Measurements from ENCODE around the gene KIF3A. TPM values are rescaled to one million over a fixed set of nuclear protein-coding genes. Genes with fewer than 3 reads are reported as not detected.

The KIF3A gene
- total and polyA plus RNA-seq, 12 donors = 4.1 to 42.0 (median 10.6) TPM

DNA sequence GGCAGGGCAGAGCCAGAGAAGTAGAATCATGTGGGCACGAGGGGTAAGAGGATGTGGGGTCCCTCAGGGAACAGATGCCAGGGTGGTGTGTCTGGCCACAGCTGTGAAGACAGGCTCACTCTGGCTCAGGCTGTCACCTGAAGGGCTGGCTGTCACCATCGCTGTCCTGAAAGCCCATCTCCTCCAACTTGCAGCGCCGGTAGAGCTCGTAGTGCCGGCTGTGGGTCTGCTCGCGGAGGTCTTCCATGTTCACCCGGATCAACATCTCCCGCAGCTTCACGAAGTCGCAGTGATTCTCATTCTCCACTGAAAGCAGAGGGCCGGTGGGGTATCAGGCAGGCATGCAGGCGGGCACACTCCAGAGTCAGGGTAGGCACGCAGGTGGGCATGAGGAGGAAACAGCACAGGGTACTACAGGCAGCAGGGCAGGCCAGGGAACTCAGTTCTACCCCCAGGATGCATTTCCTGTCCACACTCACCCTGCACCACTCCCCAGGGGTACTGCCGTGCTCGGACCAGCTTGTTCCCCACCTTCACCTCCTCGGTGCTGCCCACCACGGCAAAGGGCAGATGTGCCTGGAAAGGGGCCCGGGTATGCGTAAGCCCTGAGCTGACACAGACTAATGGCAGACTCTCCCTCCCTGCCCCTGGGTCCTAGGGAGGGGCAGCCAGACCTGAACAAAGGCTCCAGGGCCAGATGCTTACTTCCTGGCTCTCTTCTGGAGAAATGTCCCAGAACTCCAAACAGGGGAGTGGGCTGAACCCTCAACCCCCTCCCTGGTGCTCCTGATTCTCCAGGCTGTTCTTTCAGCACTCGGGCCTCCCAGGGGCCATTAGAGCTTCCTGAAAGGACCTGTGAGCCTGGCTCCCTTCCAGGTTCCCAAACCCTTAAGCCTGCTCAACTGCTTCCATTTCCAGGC is 24.2 kb upstream of the KIF3A start:
- no peak for TF ChIP-seq CTCF (IDR thresholded peaks at IDR 0.05)
- no peak for TF ChIP-seq POLR2A (IDR thresholded peaks at IDR 0.05)
- peaks cover 0 to 63% of the 10 kb centered on the region in 2 donors for H3K36me3 ChIP-seq (replicated peaks in 1 of 2)
- H3K27ac ChIP-seq = no peak overlapping the region
- no peaks in the 10 kb centered on the region for H3K27me3 ChIP-seq
- intact Hi-C loops (cut with DNase I) = no loop called here
- peak in 1 of 7 donors; percentile 46 for DNase-seq
- no peak overlapping the region for H3K4me3 ChIP-seq
- no peaks in the 10 kb centered on the region for H3K4me1 ChIP-seq (replicated peaks in 1 of 2)
- no peaks in the 10 kb centered on the region for H3K9me3 ChIP-seq (replicated peaks in 1 of 3)
- 93 to 95% (median 94%) methylated on average over 15 to 22 of the region's 22 CpGs for WGBS, 4 donors

- peaks cover 0 to 63% of the 10 kb centered on the region in 2 donors for H3K36me3 ChIP-seq (replicated peaks in 1 of 2)
- H3K4me3 ChIP-seq = no peak overlapping the region
- no peaks in the 10 kb centered on the region for H3K4me1 ChIP-seq (replicated peaks in 1 of 2)
- no peaks in the 10 kb centered on the region for H3K27me3 ChIP-seq
- TF ChIP-seq CTCF (IDR thresholded peaks at IDR 0.05) (no peak), POLR2A (IDR thresholded peaks at IDR 0.05) (no peak)
- no peaks in the 10 kb centered on the region for H3K9me3 ChIP-seq (replicated peaks in 1 of 3)
- intact Hi-C loops (cut with DNase I) = no loop called here
- 93 to 97% (median 96%) methylated on average over 21 of the region's 21 CpGs for WGBS, 4 donors
- DNase-seq = peak in 1 of 7 donors; percentile 34
- no peak overlapping the region for H3K27ac ChIP-seq
These were observed 23.4 kb upstream of the KIF3A start for GRCh38 chr5:132760601-132761317.

DNA sequence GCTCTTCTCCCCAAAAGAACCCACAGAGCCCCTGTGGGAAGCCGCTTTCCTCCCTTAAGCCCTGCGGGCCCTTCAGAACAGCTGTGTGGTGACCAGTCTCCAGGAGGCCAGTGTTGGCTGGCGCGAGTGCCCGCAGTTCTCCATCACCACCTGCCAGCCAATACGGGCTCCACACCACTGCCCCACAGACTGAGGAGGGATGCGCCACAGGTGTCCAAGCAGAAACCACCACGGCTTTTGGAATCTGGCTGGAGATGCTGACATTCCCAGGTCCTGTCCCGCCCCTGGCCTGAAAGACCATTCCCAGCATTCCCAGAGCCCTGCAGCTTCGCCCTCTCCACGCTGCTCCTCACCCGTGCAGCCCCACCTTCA is 22.7 kb upstream of the KIF3A start:
- Histone ChIP-seq H3K4me3 (no peak overlapping the region), H3K9me3 (replicated peaks in 1 of 3) (no peaks in the 10 kb centered on the region), H3K27ac (no peak overlapping the region), H3K27me3 (no peaks in the 10 kb centered on the region), H3K36me3 (replicated peaks in 1 of 2) (peaks cover 0 to 61% of the 10 kb centered on the region in 2 donors), H3K4me1 (replicated peaks in 1 of 2) (no peaks in the 10 kb centered on the region)
- 95 to 100% (median 97%) methylated on average over 2 to 12 of the region's 12 CpGs for whole genome bisulfite sequencing, 4 donors
- DNase-seq = peak in 1 of 7 donors; percentile 17
- intact Hi-C loops (cut with DNase I) = no loop called here
- TF ChIP-seq CTCF (IDR thresholded peaks at IDR 0.05) (no peak), POLR2A (IDR thresholded peaks at IDR 0.05) (no peak)
